Measurements from ENCODE around the gene PTPN11.

DNA sequence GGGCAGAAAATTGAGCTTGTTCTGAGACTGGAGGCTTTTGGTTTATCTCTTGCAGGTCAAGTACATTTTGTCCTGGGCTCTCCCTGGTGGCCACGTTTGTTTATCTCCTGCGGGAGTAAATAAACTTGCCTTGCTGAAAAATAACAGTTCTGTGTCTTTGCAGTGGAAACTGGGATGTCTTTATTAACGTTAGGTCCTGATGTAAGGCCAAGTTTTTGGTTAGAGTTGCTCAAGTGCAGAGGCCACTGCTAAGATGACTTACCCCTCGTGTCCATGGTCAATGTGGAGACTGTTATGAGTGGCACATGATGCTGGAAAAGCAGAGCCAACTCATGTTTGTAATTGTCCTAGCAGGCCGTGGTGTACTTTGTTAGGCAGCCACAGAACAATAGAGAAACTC lies 3.8 kb downstream of the PTPN11 start:
- TF ChIP-seq, protein P1, sequence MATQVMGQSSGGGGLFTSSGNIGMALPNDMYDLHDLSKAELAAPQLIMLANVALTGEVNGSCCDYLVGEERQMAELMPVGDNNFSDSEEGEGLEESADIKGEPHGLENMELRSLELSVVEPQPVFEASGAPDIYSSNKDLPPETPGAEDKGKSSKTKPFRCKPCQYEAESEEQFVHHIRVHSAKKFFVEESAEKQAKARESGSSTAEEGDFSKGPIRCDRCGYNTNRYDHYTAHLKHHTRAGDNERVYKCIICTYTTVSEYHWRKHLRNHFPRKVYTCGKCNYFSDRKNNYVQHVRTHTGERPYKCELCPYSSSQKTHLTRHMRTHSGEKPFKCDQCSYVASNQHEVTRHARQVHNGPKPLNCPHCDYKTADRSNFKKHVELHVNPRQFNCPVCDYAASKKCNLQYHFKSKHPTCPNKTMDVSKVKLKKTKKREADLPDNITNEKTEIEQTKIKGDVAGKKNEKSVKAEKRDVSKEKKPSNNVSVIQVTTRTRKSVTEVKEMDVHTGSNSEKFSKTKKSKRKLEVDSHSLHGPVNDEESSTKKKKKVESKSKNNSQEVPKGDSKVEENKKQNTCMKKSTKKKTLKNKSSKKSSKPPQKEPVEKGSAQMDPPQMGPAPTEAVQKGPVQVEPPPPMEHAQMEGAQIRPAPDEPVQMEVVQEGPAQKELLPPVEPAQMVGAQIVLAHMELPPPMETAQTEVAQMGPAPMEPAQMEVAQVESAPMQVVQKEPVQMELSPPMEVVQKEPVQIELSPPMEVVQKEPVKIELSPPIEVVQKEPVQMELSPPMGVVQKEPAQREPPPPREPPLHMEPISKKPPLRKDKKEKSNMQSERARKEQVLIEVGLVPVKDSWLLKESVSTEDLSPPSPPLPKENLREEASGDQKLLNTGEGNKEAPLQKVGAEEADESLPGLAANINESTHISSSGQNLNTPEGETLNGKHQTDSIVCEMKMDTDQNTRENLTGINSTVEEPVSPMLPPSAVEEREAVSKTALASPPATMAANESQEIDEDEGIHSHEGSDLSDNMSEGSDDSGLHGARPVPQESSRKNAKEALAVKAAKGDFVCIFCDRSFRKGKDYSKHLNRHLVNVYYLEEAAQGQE (IDR thresholded peaks at IDR 0.05): no peak
- TF ChIP-seq, protein P2, sequence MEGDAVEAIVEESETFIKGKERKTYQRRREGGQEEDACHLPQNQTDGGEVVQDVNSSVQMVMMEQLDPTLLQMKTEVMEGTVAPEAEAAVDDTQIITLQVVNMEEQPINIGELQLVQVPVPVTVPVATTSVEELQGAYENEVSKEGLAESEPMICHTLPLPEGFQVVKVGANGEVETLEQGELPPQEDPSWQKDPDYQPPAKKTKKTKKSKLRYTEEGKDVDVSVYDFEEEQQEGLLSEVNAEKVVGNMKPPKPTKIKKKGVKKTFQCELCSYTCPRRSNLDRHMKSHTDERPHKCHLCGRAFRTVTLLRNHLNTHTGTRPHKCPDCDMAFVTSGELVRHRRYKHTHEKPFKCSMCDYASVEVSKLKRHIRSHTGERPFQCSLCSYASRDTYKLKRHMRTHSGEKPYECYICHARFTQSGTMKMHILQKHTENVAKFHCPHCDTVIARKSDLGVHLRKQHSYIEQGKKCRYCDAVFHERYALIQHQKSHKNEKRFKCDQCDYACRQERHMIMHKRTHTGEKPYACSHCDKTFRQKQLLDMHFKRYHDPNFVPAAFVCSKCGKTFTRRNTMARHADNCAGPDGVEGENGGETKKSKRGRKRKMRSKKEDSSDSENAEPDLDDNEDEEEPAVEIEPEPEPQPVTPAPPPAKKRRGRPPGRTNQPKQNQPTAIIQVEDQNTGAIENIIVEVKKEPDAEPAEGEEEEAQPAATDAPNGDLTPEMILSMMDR (IDR thresholded peaks at IDR 0.05): no peak
- no peak for TF ChIP-seq RCOR1 (IDR thresholded peaks at IDR 0.05; ENCODE audit: low read depth, low read length)
